ENCODE measurements around the gene DHRSX. TPM values are rescaled to one million over a fixed set of nuclear protein-coding genes. Genes with fewer than 3 reads are reported as not detected.

Gene DHRSX
- total RNA-seq: 27.1 and 29.3 TPM in 2 replicates
- polyA plus RNA-seq: 37.7 and 46.3 TPM in 2 replicates
- 35.1 and 37.6 TPM in 2 replicates for polyA plus RNA-seq (2011; cell fraction: cytosol; rRNA removed)
- polyA plus RNA-seq (2011; cell fraction: nucleus; rRNA removed): 19.9 and 24.0 TPM in 2 replicates
- polyA plus RNA-seq (2012): 34.9 and 40.0 TPM in 2 replicates
- polyA minus RNA-seq: 31.0 and 34.3 TPM in 2 replicates
- 19.3 TPM for polyA minus RNA-seq (2011; cell fraction: cytosol; rRNA and poly(A)+ RNA removed)
- 15.4 and 17.2 TPM in 2 replicates for polyA minus RNA-seq (2011; cell fraction: nucleus; rRNA and poly(A)+ RNA removed)
- percentile 62 among the genes with signal in this experiment for Bru-seq, nascent RNA
- percentile 74 among the genes with signal in this experiment for BruChase-seq, experiment 1, labeled RNA remaining after a 6-hour chase
- BruChase-seq, experiment 2, labeled RNA remaining after a 2-hour chase: percentile 77 among the genes with signal in this experiment
- long read RNA-seq, transcript DHRSX-201 (7 exons, 2,571 nt): major isoform, 127 of 168 reads
- long read RNA-seq, partial matches to known transcripts: 4 of 168 reads
- long read RNA-seq, other reads (novel, unspliced or antisense): 37 of 168 reads

- ChIA-PET POLR2A (no interaction called here), CTCF (no interaction called here)
- H2AFZ ChIP-seq (ENCODE audit: low read depth, low read length): peak within 1 kb of the TSS; percentile 70
- peaks cover 2% of the 10 kb centered on the region for H4K20me1 ChIP-seq (replicated peaks; ENCODE audit: control insufficient read depth, extremely low read depth, insufficient read depth, low read length)
- no peaks in the 10 kb centered on the region for H3K36me3 ChIP-seq (ENCODE audit: control insufficient read depth in 2 of 2, extremely low read depth in 1 of 2, insufficient read depth in 2 of 2, low read length in 2 of 2)
- dilution Hi-C loops (cut with MboI; ENCODE audit: extremely low pct_ligation_motif_present, low sequenced_read_pairs) (no loop called here), intact Hi-C loops (cut with micrococcal nuclease) (loop anchor here (1.0 kb wide), 1 partner anchor 108 kb away; no protein-coding TSS in a partner anchor)
- H3K9me3 ChIP-seq (replicated peaks; ENCODE audit: control insufficient read depth, insufficient read depth, low read length): no peaks in the 10 kb centered on the region
- H3K4me3 ChIP-seq (replicated peaks in 1 of 3; ENCODE audit: insufficient read depth in 1 of 3, low read depth in 1 of 3, low read length in 3 of 3): peak within 1 kb of the TSS; percentile 83 to 93 (median 84)
- FAIRE-seq (no peak), DNase-seq (ENCODE audit: low read depth, low spot score) (no peak)
- peak within 1 kb of the TSS; percentile 75 for H3K9ac ChIP-seq (replicated peaks; ENCODE audit: extremely low read depth, insufficient read depth, low read length)
- no TSS peak for BruUV-seq (replicated peaks)
- H3K9me1 ChIP-seq (replicated peaks; ENCODE audit: control insufficient read depth, extremely low read depth, insufficient read depth, low read length): no peaks in the 10 kb centered on the region
- peaks cover 13% of the 10 kb centered on the region for H3K4me1 ChIP-seq (ENCODE audit: control insufficient read depth, extremely low read depth, insufficient read depth, low read length)
- peak within 1 kb of the TSS; percentile 86 for H3K4me2 ChIP-seq (ENCODE audit: insufficient read depth, low read length)
- H3K27me3 ChIP-seq (ENCODE audit: control insufficient read depth in 2 of 2, insufficient read depth in 2 of 2, low read length in 2 of 2): no peaks in the 10 kb centered on the region
- H3K27ac ChIP-seq (ENCODE audit: insufficient read depth, low read depth, low read length): peak within 1 kb of the TSS; percentile 54
- H3K79me2 ChIP-seq (ENCODE audit: control insufficient read depth, insufficient read depth, low read length): peaks cover 40% of the 10 kb centered on the region
- TF ChIP-seq CTCF (IDR thresholded peaks at IDR 0.05; ENCODE audit: extremely low read depth in 1 of 2, insufficient read depth in 1 of 2, low read depth in 1 of 2, low read length in 2 of 2) (no peak), EZH2 (IDR thresholded peaks at IDR 0.05; ENCODE audit: borderline replicate concordance, low read depth, low read length, severe bottlenecking) (no peak), POLR2A (IDR thresholded peaks at IDR 0.05; ENCODE audit: low read depth, low read length) (peak; percentile 77), POLR2AphosphoS5 (IDR thresholded peaks at IDR 0.05; ENCODE audit: insufficient read depth, low read depth, low read length) (peak; percentile 70), MYC (IDR thresholded peaks at IDR 0.05; ENCODE audit: low read depth, low read length) (no peak)
Observed at GRCh38 chrX:2500803-2501558, at the start of gene DHRSX, which contains the start of gene ZBED1. Gene DHRSX, minus strand, starts transcription at chrX:2500976. Its CDS starts 51 bp downstream, at chrX:2500925. Gene ZBED1, minus strand, starts transcription at chrX:2500976. Its CDS starts 10,257 bp downstream, at chrX:2490719.

All from endothelial cell of umbilical vein (primary cell).